ENCODE data around the gene SETBP1. TPM values are rescaled to one million over a fixed set of nuclear protein-coding genes. Genes with fewer than 3 reads are reported as not detected.

The SETBP1 gene
- total RNA-seq, 4 donors from 2014 or later: 15.6 to 27.3 (median 19.1) TPM

DNA sequence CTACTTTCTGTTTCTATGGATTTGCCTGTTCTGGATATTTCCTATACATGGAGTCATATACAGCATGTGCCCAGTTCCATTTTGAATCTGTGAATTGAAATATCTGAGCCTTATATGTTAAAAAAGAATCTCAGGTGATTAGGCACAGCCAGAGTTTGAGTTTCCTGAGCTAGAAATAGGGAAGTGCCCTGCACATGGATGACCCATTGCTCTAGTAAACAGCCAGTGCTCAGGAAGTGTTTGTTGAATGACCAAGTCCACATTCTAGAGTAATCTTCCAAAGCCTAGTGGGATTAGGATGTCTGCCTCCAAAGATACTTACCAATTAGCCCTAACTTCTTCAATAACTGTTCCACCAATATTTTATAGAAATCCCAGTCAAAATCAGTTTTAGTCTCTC lies 165.8 kb downstream of the SETBP1 start:
- TF ChIP-seq, protein P1, sequence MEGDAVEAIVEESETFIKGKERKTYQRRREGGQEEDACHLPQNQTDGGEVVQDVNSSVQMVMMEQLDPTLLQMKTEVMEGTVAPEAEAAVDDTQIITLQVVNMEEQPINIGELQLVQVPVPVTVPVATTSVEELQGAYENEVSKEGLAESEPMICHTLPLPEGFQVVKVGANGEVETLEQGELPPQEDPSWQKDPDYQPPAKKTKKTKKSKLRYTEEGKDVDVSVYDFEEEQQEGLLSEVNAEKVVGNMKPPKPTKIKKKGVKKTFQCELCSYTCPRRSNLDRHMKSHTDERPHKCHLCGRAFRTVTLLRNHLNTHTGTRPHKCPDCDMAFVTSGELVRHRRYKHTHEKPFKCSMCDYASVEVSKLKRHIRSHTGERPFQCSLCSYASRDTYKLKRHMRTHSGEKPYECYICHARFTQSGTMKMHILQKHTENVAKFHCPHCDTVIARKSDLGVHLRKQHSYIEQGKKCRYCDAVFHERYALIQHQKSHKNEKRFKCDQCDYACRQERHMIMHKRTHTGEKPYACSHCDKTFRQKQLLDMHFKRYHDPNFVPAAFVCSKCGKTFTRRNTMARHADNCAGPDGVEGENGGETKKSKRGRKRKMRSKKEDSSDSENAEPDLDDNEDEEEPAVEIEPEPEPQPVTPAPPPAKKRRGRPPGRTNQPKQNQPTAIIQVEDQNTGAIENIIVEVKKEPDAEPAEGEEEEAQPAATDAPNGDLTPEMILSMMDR (IDR thresholded peaks at IDR 0.05; ENCODE audit: low read depth): no peak

DNA sequence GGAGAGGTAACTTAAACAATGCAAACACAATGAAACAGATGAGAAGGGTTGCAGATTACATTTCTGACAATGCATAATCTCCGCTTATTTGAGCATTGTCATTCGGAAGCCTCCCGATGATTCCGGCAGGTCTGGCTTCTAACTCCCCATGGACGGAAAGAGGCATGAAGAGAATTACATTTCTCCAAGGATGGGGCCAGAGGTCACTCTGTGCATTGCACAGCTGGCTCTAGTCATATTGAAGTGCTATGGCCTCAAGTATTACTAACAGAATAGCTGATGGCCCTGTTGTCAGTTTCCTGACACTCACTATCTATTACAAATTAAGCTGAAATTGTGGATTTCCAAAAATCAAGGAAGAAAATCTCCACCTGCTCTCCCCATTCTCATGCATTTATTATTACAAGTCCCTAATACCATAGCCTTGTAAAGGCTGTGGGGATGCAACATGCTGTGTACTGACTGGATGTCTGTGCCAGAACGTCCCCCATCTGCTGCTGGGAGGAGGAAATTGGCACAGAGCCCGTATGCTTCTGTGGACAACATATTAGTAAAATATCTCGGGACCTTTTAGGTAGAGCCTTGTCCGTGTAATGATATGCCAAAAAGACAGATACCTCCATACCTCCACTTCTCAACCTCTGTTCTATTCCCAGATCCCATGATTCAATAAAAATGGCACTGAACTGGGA lies 168.1 kb downstream of the SETBP1 start:
- TF ChIP-seq, protein P1 (IDR thresholded peaks at IDR 0.05; ENCODE audit: low read depth): no peak

DNA sequence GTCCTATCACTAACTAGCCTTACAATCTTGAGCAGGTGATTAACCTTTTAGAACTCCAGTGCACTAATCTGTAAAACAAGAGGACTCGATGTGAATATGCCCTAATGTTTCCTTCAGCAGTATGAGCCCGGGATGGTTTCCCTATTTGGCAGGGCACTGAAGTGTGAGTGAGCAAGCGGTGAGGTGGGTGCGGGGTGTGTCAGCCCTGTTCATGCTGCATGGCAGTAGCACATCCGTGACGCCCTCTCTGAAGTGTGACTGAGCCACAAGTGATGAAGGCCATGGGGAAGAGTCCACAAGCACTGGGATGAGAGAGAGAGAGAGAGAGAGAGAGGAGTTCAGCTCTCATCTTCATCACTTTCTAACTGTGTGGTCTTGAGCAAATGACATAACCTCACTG lies 168.7 kb downstream of the SETBP1 start:
- TF ChIP-seq, protein P1 (IDR thresholded peaks at IDR 0.05; ENCODE audit: low read depth): no peak

GRCh38 chr18:44850001-44850400 lies 169.3 kb downstream of the SETBP1 start:
- TF ChIP-seq, protein P1 (IDR thresholded peaks at IDR 0.05; ENCODE audit: low read depth): no peak

DNA sequence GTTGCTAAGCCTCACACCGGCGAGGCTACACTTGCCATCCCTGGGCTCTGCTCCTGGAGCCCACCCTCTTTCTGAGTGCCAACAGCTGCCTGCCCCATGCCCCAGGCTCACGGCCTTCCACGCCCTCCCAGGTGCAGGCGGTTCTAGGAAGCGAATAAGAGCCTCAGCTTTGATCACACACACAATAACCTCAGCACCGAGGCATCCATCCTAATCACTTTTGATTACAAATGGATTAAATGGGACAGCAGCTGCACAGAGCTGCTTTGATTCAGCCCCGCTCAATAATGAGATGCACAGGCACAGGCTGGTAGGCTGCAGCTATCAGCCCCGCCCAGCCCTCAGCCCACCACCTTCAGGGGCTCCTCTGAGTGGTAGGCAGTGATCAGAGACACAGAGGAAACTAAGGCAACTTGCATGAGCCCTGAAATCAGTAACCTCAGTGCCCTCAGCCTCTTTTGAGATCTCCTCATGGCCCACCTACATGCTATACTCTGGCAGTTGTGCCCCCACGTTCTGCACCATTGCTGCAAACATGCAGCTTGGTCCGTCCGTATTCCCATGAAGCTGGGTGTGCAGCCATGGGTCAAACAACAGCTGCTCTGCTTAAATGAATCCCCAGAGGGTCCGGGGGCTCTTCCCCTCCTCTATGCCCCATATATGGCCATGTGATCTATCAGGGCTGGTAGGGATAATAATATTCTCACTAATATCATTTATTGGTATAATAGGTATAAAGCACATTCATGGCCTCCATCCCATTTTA lies 171.4 kb downstream of the SETBP1 start:
- TF ChIP-seq, protein P1 (IDR thresholded peaks at IDR 0.05; ENCODE audit: low read depth): no peak

GRCh38 chr18:44852818-44853217 lies 172.1 kb downstream of the SETBP1 start:
- TF ChIP-seq, protein P1 (IDR thresholded peaks at IDR 0.05; ENCODE audit: low read depth): no peak

DNA sequence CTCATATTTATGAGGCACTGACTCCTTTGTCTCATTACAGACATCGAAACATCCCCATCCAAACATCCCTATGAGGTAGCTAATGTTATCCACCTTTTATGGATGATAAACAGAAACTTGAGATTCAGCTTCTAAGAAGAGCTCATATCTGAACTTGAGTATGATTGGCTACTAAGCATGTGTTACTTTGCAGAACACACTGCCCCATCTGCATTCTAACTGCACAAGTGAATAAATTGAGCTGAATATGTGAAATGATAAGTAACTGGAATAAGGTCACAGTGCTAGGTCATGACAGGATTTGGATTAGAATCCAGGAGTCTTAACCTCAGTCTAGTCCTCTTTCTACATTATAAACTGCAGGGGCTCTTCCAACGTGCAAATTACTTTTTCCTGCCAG lies 172.7 kb downstream of the SETBP1 start:
- TF ChIP-seq, protein P1 (IDR thresholded peaks at IDR 0.05; ENCODE audit: low read depth): no peak
